H9 (cell line): ENCODE data around the gene TBC1D2. TPM values are rescaled to one million over a fixed set of nuclear protein-coding genes. Genes with fewer than 3 reads are reported as not detected.

ENCODE experiments used
- DNase-seq: peaks from one replicate; pipeline ENCODE4 v3.0.0-alpha.2; 2017
- H2AFZ ChIP-seq: one replicate; pipeline ENCODE4 v1.6.1; 2013; ENCODE audit warnings: mild to moderate bottlenecking, low read length, control low read depth, moderate library complexity
- H2AK5ac ChIP-seq: 2 replicates; pipeline ENCODE4 v1.6.1; 2013; ENCODE audit warnings: low read length, control low read depth, mixed read lengths; ENCODE audit not compliant: insufficient read length
- H2BK120ac ChIP-seq: one replicate; pipeline ENCODE4 v1.6.1; 2013; ENCODE audit warnings: low read depth, mild to moderate bottlenecking, low read length, control low read depth, inconsistent platforms; ENCODE audit not compliant: poor library complexity, severe bottlenecking
- H2BK12ac ChIP-seq: 2 replicates; pipeline ENCODE4 v1.6.1; 2013; ENCODE audit warnings: low read length, control low read depth, mixed read lengths, low read depth; ENCODE audit not compliant: insufficient read length
- H2BK15ac ChIP-seq: 2 replicates; pipeline ENCODE4 v1.6.1; 2013; ENCODE audit warnings: low read depth, low read length, control low read depth
- H2BK20ac ChIP-seq: one replicate; pipeline ENCODE4 v1.6.1; 2013; ENCODE audit warnings: low read depth, mild to moderate bottlenecking, low read length, control low read depth, inconsistent platforms; ENCODE audit not compliant: poor library complexity, severe bottlenecking
- H2BK5ac ChIP-seq: 2 replicates; pipeline ENCODE4 v1.6.1; 2013; ENCODE audit warnings: low read length, control low read depth, mixed read lengths; ENCODE audit not compliant: insufficient read length
- H3K14ac ChIP-seq: 2 replicates; pipeline ENCODE4 v1.6.1; 2013; ENCODE audit warnings: low read length, control low read depth; ENCODE audit not compliant: insufficient read depth
- H3K18ac ChIP-seq: 2 replicates; pipeline ENCODE4 v1.6.1; 2013; ENCODE audit warnings: low read depth, mild to moderate bottlenecking, mixed read lengths, low read length, control low read depth; ENCODE audit not compliant: insufficient read length
- H3K23ac ChIP-seq: 2 replicates; pipeline ENCODE4 v1.6.1; 2013; ENCODE audit warnings: low read length, control low read depth, mixed read lengths, low read depth; ENCODE audit not compliant: insufficient read length
- H3K23me2 ChIP-seq: 2 replicates; pipeline ENCODE4 v1.6.1; 2013; ENCODE audit warnings: low read depth, mild to moderate bottlenecking, mixed read lengths, low read length, control low read depth; ENCODE audit not compliant: insufficient read length, poor library complexity, severe bottlenecking
- H3K27ac ChIP-seq: 2 replicates; pipeline ENCODE4 v1.5.1; 2013; ENCODE audit warnings: low read length, control low read depth, mixed read lengths, low read depth; ENCODE audit not compliant: insufficient read length
- H3K27me3 ChIP-seq: 2 replicates; pipeline ENCODE4 v1.6.1; 2013; ENCODE audit warnings: low read length, control low read depth, inconsistent platforms; ENCODE audit not compliant: insufficient read depth
- H3K4ac ChIP-seq: 2 replicates; pipeline ENCODE4 v1.6.1; 2013; ENCODE audit warnings: low read depth, mild to moderate bottlenecking, control low read depth, inconsistent platforms, low read length, moderate library complexity
- H3K4me1 ChIP-seq: 2 replicates; pipeline ENCODE4 v1.6.1; 2013; ENCODE audit warnings: low read length, control low read depth, inconsistent platforms; ENCODE audit not compliant: insufficient read depth
- H3K4me2 ChIP-seq: 2 replicates; pipeline ENCODE4 v1.6.1; 2013; ENCODE audit warnings: low read length, control low read depth, mixed read lengths; ENCODE audit not compliant: insufficient read length, insufficient read depth
- H3K56ac ChIP-seq: 2 replicates; pipeline ENCODE4 v1.6.1; 2013; ENCODE audit warnings: low read depth, mild to moderate bottlenecking, mixed read lengths, low read length, control low read depth; ENCODE audit not compliant: insufficient read length
- H3K79me1 ChIP-seq: 2 replicates; pipeline ENCODE4 v1.6.1; 2013; ENCODE audit warnings: low read depth, mild to moderate bottlenecking, moderate library complexity, low read length, control low read depth, inconsistent platforms; ENCODE audit not compliant: insufficient read depth, poor library complexity, severe bottlenecking
- H3K79me2 ChIP-seq: 2 replicates; pipeline ENCODE4 v1.6.1; 2013; ENCODE audit warnings: low read length, control low read depth, inconsistent platforms; ENCODE audit not compliant: insufficient read depth
- H3K9ac ChIP-seq: 2 replicates; pipeline ENCODE4 v1.6.1; 2013; ENCODE audit warnings: low read length, control low read depth, mixed read lengths; ENCODE audit not compliant: insufficient read length; ENCODE audit errors: extremely low read depth
- H3K9me3 ChIP-seq: one replicate; pipeline ENCODE4 v1.6.1; 2013; ENCODE audit warnings: low read depth, low read length, inconsistent platforms; ENCODE audit not compliant: control insufficient read depth
- H3T11ph ChIP-seq: one replicate; pipeline ENCODE4 v1.6.1; 2013; ENCODE audit warnings: mild to moderate bottlenecking, low read length, control low read depth, inconsistent platforms
- H4K20me1 ChIP-seq: one replicate; pipeline ENCODE4 v1.6.1; 2013; ENCODE audit not compliant: control insufficient read depth, insufficient read length, insufficient read depth
- H4K5ac ChIP-seq: 2 replicates; pipeline ENCODE4 v1.6.1; 2013; ENCODE audit warnings: low read depth, mild to moderate bottlenecking, mixed read lengths, low read length, control low read depth; ENCODE audit not compliant: insufficient read length
- H4K8ac ChIP-seq: replicated peaks from 2 replicates; pipeline ENCODE4 v1.6.1; 2013; ENCODE audit warnings: low read length, control low read depth, mixed read lengths, low read depth; ENCODE audit not compliant: insufficient read length
- H4K91ac ChIP-seq: 2 replicates; pipeline ENCODE4 v1.6.1; 2013; ENCODE audit warnings: low read depth, mild to moderate bottlenecking, moderate library complexity, mixed read lengths, low read length, control low read depth; ENCODE audit not compliant: insufficient read length
- H3K27ac Mint-ChIP-seq, 3 experiments: 2 replicates in 2 of 3; 3 replicates in 1 of 3; pipeline ENCODE4 v1.8.0; 2020 to 2021; ENCODE audit warnings: mixed read lengths in 3 of 3, mild to moderate bottlenecking in 1 of 3, moderate library complexity in 1 of 3
- H3K27me3 Mint-ChIP-seq: 2 replicates; pipeline ENCODE4 v1.8.0; 2021; ENCODE audit warnings: low read depth, mild to moderate bottlenecking, moderate library complexity, mixed read lengths
- H3K36me3 Mint-ChIP-seq, 3 experiments: 2 replicates in 2 of 3; 3 replicates in 1 of 3; pipeline ENCODE4 v1.8.0; 2020 to 2021; ENCODE audit warnings: low read depth in 3 of 3, mixed read lengths in 3 of 3; ENCODE audit not compliant: insufficient read depth in 1 of 3
- H3K4me1 Mint-ChIP-seq, 2 experiments: 2 replicates each; pipeline ENCODE4 v1.8.0; 2020; ENCODE audit warnings: mixed read lengths in 2 of 2
- H3K4me3 Mint-ChIP-seq, 2 experiments: 2 replicates in 1 of 2; 3 replicates in 1 of 2; pipeline ENCODE4 v1.8.0; 2020 to 2021; ENCODE audit warnings: mild to moderate bottlenecking in 2 of 2, mixed read lengths in 2 of 2, moderate library complexity in 1 of 2
- H3K9me3 Mint-ChIP-seq, 2 experiments: 2 replicates in 1 of 2; 3 replicates in 1 of 2; pipeline ENCODE4 v1.8.0; 2020; ENCODE audit warnings: mild to moderate bottlenecking in 2 of 2, mixed read lengths in 2 of 2, moderate library complexity in 1 of 2
- CTCF ChIP-seq: fragments of 200-600 bp; sonication (generic); conservative IDR thresholded peaks from 3 replicates; pipeline ENCODE4 v1.8.0; 2021; ENCODE audit warnings: antibody characterized with exemption, mild to moderate bottlenecking
- WGBS: extraction: QIAGEN DNeasy Blood & Tissue Kit; methylation state at CpG from one replicate; pipeline ENCODE4 v1.1.7; 2013; ENCODE audit warnings: missing lambda C conversion rate, low lambda C conversion rate, mixed read lengths; ENCODE audit not compliant: insufficient read length; ENCODE audit errors: extremely low coverage; 5-methylcytosine and 5-hydroxymethylcytosine counted together
- total RNA-seq: library from RNA; stranded (reverse); gene quantifications from 2 replicates; pipeline ENCODE4 v1.2.1, GENCODE V29; 2021

TBC1D2 gene
- total RNA-seq, 1 experiment from 2014 or later: 2.9 TPM

DNA sequence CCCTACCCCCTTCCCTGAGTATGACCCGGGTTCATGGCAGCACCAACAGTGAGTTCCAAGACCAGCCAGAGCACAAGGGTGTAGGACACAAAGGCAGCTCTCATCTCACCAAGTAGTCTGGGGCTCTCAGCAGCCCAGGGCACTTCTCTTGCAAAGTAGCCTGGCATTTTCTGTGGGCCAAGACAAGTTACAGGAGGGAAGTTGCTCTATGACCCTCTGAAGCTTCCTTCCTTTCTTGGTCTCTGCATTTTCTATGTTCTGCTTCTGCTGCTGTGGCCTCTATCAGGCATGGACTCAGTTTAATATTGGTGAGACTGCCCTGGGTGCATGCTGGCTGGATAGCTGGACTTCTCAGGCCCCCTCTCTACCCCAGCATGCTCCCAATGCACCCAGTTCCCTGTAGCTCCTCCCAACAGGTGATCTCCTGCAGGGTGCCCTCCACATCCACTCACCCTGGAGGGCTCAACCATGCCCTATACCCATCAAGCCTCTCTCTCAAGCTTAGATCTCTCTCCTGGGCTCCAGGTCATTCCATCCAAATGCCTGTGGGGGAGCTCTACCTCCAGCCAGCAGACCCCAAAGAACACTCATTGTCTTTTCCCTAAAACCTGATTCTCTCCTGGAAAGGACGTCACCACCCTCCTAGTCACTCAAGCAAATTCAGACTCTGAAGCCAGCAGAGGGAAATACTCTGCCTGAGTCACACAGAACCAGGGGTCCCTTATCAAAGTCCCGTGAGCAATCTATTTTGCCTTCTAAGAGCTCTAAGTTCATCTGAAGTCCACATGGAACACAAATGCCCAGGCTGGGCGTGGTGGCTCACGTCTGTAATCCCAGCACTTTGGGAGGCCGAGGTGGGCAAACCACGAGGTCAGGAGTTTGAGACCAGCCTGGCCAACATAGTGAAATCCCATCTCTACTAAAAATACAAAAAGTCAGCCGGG lies 13.8 kb downstream of the TBC1D2 start:
- Mint-ChIP-seq H3K9me3 (no peaks in the 10 kb centered on the region), H3K4me3 (no peak overlapping the region), H3K27ac (peak overlapping the region in 1 of 3 experiments; percentile 81; a peak in 2 of 7 replicates), H3K36me3 (peaks cover 0 to 6% (median 0%) of the 10 kb centered on the region in 3 experiments; a peak in 2 of 7 replicates), H3K27me3 (no peaks in the 10 kb centered on the region; the same call in 1 of the 2 replicates), H3K4me1 (peaks cover 15 to 19% of the 10 kb centered on the region in 2 experiments)
- no peak overlapping the region for H3K27ac ChIP-seq
- H3K9ac ChIP-seq: no peak overlapping the region
- no peak overlapping the region for H2AFZ ChIP-seq
- H2AK5ac ChIP-seq: no peak overlapping the region
- no peak overlapping the region for H4K5ac ChIP-seq
- H3K4me1 ChIP-seq: no peaks in the 10 kb centered on the region; the same call in 1 of the 2 replicates
- no peak overlapping the region for H2BK5ac ChIP-seq
- H4K91ac ChIP-seq: no peak overlapping the region
- H2BK12ac ChIP-seq: no peak overlapping the region
- no peak overlapping the region for H3K4me2 ChIP-seq
- DNase-seq: no peak
- H2BK20ac ChIP-seq: no peak overlapping the region
- no peak overlapping the region for H2BK15ac ChIP-seq
- no CpG with 5 or more reads among the region's 8 CpGs for WGBS
- peak; percentile 62 for TF ChIP-seq CTCF
- no peaks in the 10 kb centered on the region for H3K23me2 ChIP-seq
- H3T11ph ChIP-seq: no peak overlapping the region
- H3K79me1 ChIP-seq: no peaks in the 10 kb centered on the region
- H3K79me2 ChIP-seq: no peaks in the 10 kb centered on the region
- H3K23ac ChIP-seq: no peak overlapping the region
- H4K20me1 ChIP-seq: no peaks in the 10 kb centered on the region
- no peak overlapping the region for H3K14ac ChIP-seq
- H3K56ac ChIP-seq: no peak overlapping the region
- no peak overlapping the region for H2BK120ac ChIP-seq
- H4K8ac ChIP-seq: no peak overlapping the region
- no peak overlapping the region for H3K4ac ChIP-seq
- no peak overlapping the region for H3K18ac ChIP-seq
- H3K9me3 ChIP-seq: no peaks in the 10 kb centered on the region
- H3K27me3 ChIP-seq: no peaks in the 10 kb centered on the region
